Kidney (tissue), 14 donors: Measurements from ENCODE around the gene FER. TPM values are rescaled to one million over a fixed set of nuclear protein-coding genes. Genes with fewer than 3 reads are reported as not detected.

ENCODE experiments used
- DNase-seq, 5 donors: peaks; one replicate each; pipeline ENCODE4 v3.0.0-alpha.2; 2013 to 2020
- FAIRE-seq: peaks from 2 replicates; lab custom pipeline; 2012; peaks lifted over from hg19 to GRCh38; lab: Jason Lieb, UNC
- H3K27ac ChIP-seq, 2 donors: one replicate each; pipeline ENCODE4 v1.7.0; 2013; ENCODE audit warnings: low read depth in 2 of 2, low read length in 2 of 2, inconsistent platforms in 1 of 2
- H3K27me3 ChIP-seq: one replicate; pipeline ENCODE4 v1.7.1; 2013; ENCODE audit warnings: low read length, inconsistent platforms; ENCODE audit not compliant: control insufficient read depth, insufficient read depth
- H3K36me3 ChIP-seq, 3 donors: one replicate each; pipeline versions ENCODE4 v1.7.0 to v1.7.1; 2013; ENCODE audit warnings: low read length in 3 of 3, control low read depth in 1 of 3, inconsistent platforms in 1 of 3; ENCODE audit not compliant: insufficient read depth in 3 of 3, control insufficient read depth in 2 of 3
- H3K4me1 ChIP-seq, 3 donors: one replicate each; pipeline versions ENCODE4 v1.7.0 to v1.7.1; 2013; ENCODE audit warnings: low read length in 3 of 3, inconsistent platforms in 1 of 3, low read depth in 1 of 3; ENCODE audit not compliant: control insufficient read depth in 2 of 3, insufficient read depth in 2 of 3
- H3K4me3 ChIP-seq, 3 donors: one replicate each; pipeline versions ENCODE4 v1.7.0 to v1.8.1; 2013; ENCODE audit warnings: low read length in 3 of 3, control low read depth in 1 of 3, inconsistent platforms in 1 of 3
- H3K9ac ChIP-seq, 3 donors: one replicate each; pipeline versions ENCODE4 v1.7.0 to v1.7.1; 2013; ENCODE audit warnings: low read length in 3 of 3, control low read depth in 1 of 3, inconsistent platforms in 1 of 3
- H3K9me3 ChIP-seq, 3 donors: one replicate each; pipeline versions ENCODE4 v1.7.0 to v1.7.1; 2013; ENCODE audit warnings: low read length in 3 of 3, control low read depth in 1 of 3, inconsistent platforms in 1 of 3; ENCODE audit not compliant: control insufficient read depth in 2 of 3, insufficient read depth in 1 of 3
- intact Hi-C: fragments of 100-400 bp; cut with DNase I; formaldehyde crosslinking; loops from one replicate; pipeline ENCODE4 v1.11.1; 2022
- polyA plus RNA-seq: library from polyadenylated mRNA; stranded (reverse); fragments of 350-450 nt; fragmentation: Illumina TruSeq; extraction: RNeasy Lipid Tissue Mini Kit (QIAGEN cat#74804); gene quantifications from one replicate; pipeline ENCODE4 v1.2.3, GENCODE V29; 2014; ENCODE audit warnings: low read depth, low replicate concordance; ENCODE audit not compliant: insufficient read depth
- total RNA-seq: library from RNA; stranded (reverse); fragmentation: NEBNext Ultra II Directional; extraction: Animal tissue kit (Norgen Biotek cat#: 25700); gene quantifications from one replicate; pipeline ENCODE4 v1.2.1, GENCODE V29; 2021
- TF ChIP-seq, protein P1 (sequence below): IDR thresholded peaks from 3 replicates; pipeline ENCODE4 v1.5.1; 2012; ENCODE audit warnings: mild to moderate bottlenecking, moderate library complexity, borderline replicate concordance; ENCODE audit not compliant: insufficient read depth; ENCODE audit errors: extremely low read depth
- donor health status: control.
- donor health status: control.
- donor health status: control.
- donor health status: control.
- donor health status: control.
- donor health status: DM: yes; HTN: yes; CAD: no.
- donor health status: Normal renal cell carcinoma (clear cell type).

Gene FER
- total and polyA plus RNA-seq, 2 donors from 2014 or later, result 2.1 to 38.2 TPM

DNA sequence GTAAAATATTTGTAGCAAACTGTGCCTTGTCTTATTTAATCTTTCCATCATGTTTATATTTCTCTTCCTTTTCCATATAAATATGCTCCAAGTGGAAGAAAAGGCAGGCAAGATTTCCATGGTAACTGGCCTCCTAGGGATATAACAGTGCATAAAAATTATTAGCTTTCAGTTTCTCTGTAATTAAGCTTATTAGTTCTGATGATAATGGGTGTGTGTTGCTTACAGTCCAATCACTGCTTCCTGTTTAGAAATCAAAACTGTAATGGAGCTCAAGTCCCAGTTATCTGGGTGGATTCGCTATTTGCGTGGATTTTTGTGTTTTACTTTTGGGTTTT is 449.1 kb downstream of the FER start:
- no peaks in the 10 kb centered on the region for H3K27me3 ChIP-seq
- intact Hi-C loops, result no loop called here
- no peak for FAIRE-seq
- no peak overlapping the region for H3K9ac ChIP-seq
- no peaks in the 10 kb centered on the region for H3K9me3 ChIP-seq
- no peak overlapping the region for H3K27ac ChIP-seq
- H3K36me3 ChIP-seq, result no peaks in the 10 kb centered on the region
- H3K4me3 ChIP-seq, result no peak overlapping the region
- H3K4me1 ChIP-seq, result no peaks in the 10 kb centered on the region
- peak in 1 of 5 donors; percentile 18 for DNase-seq
- TF ChIP-seq, protein P1, sequence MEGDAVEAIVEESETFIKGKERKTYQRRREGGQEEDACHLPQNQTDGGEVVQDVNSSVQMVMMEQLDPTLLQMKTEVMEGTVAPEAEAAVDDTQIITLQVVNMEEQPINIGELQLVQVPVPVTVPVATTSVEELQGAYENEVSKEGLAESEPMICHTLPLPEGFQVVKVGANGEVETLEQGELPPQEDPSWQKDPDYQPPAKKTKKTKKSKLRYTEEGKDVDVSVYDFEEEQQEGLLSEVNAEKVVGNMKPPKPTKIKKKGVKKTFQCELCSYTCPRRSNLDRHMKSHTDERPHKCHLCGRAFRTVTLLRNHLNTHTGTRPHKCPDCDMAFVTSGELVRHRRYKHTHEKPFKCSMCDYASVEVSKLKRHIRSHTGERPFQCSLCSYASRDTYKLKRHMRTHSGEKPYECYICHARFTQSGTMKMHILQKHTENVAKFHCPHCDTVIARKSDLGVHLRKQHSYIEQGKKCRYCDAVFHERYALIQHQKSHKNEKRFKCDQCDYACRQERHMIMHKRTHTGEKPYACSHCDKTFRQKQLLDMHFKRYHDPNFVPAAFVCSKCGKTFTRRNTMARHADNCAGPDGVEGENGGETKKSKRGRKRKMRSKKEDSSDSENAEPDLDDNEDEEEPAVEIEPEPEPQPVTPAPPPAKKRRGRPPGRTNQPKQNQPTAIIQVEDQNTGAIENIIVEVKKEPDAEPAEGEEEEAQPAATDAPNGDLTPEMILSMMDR, result no peak

GRCh38 chr5:109199289-109199688 is 451.6 kb downstream of the FER start:
- intact Hi-C loops, result no loop called here
- H3K9me3 ChIP-seq, result no peaks in the 10 kb centered on the region
- no peak overlapping the region for H3K4me3 ChIP-seq
- no peak for DNase-seq
- no peak for FAIRE-seq
- H3K4me1 ChIP-seq, result no peaks in the 10 kb centered on the region
- no peak overlapping the region for H3K27ac ChIP-seq
- H3K9ac ChIP-seq, result no peak overlapping the region
- H3K36me3 ChIP-seq, result no peaks in the 10 kb centered on the region
- TF ChIP-seq, protein P1, result no peak
- no peaks in the 10 kb centered on the region for H3K27me3 ChIP-seq

GRCh38 chr5:109199799-109200620 is 452.3 kb downstream of the FER start:
- peaks cover 0 to 7% (median under 1%) of the 10 kb centered on the region in 3 donors for H3K9me3 ChIP-seq
- H3K27me3 ChIP-seq, result no peaks in the 10 kb centered on the region
- no peaks in the 10 kb centered on the region for H3K36me3 ChIP-seq
- FAIRE-seq (no peak), DNase-seq (peak in 1 of 5 donors; percentile 69)
- TF ChIP-seq, protein P1, result no peak
- H3K9ac ChIP-seq, result no peak overlapping the region
- no peak overlapping the region for H3K4me3 ChIP-seq
- no peak overlapping the region for H3K27ac ChIP-seq
- H3K4me1 ChIP-seq, result no peaks in the 10 kb centered on the region
- intact Hi-C loops, result no loop called here
